HCT116 (cell line): Measurements from ENCODE around the gene ADCK1.

Experiments used
- ATF3 ChIP-seq: IDR thresholded peaks from 2 replicates; pipeline ENCODE4 v1.6.1; 2012
- CEBPB ChIP-seq: IDR thresholded peaks from 2 replicates; pipeline ENCODE4 v1.6.1; 2012; ENCODE audit warnings: low read depth
- CTCF ChIP-seq, 3 experiments: fragments of 200-600 bp in 1 of 3; sonication (generic) in 1 of 3; IDR thresholded peaks in 2 of 3; conservative IDR thresholded peaks in 1 of 3; 2 replicates each; pipeline ENCODE4 v1.5.1; 2012 to 2017; ENCODE audit warnings: low read depth in 2 of 3, low read length in 2 of 3, antibody characterized with exemption in 1 of 3, borderline replicate concordance in 1 of 3, control low read depth in 1 of 3, mild to moderate bottlenecking in 1 of 3, mixed read lengths in 1 of 3, mixed run types in 1 of 3, moderate library complexity in 1 of 3; ENCODE audit not compliant: insufficient read depth in 1 of 3
- EZH2 ChIP-seq: fragments of 200-600 bp; sonication (generic); IDR thresholded peaks from 2 replicates; pipeline ENCODE4 v1.6.1; 2017; ENCODE audit warnings: antibody characterized with exemption, mixed run types
- EZH2phosphoT487 ChIP-seq: fragments of 200-600 bp; IDR thresholded peaks from 2 replicates; pipeline ENCODE4 v1.6.1; 2018; ENCODE audit warnings: antibody characterized with exemption, borderline replicate concordance
- FOSL1 ChIP-seq: IDR thresholded peaks from 2 replicates; pipeline ENCODE4 v1.6.1; 2012; ENCODE audit warnings: low read depth
- POLR2A ChIP-seq: IDR thresholded peaks from 2 replicates; pipeline ENCODE4 v1.7.0; 2011; ENCODE audit warnings: borderline replicate concordance; ENCODE audit not compliant: insufficient read depth, insufficient read length; ENCODE audit errors: extremely low read depth
- POLR2AphosphoS5 ChIP-seq: IDR thresholded peaks from 2 replicates; pipeline ENCODE4 v1.6.1; 2011; ENCODE audit warnings: mild to moderate bottlenecking, low read depth, low read length, moderate library complexity
- RAD21 ChIP-seq: IDR thresholded peaks from 2 replicates; pipeline ENCODE4 v1.6.1; 2012; ENCODE audit warnings: low read depth, mild to moderate bottlenecking
- REST ChIP-seq: IDR thresholded peaks from 2 replicates; pipeline ENCODE4 v1.6.1; 2012; ENCODE audit warnings: low read depth
- TCF7L2 ChIP-seq: IDR thresholded peaks from 2 replicates; pipeline ENCODE4 v1.7.0; 2011; ENCODE audit warnings: borderline replicate concordance, inconsistent platforms; ENCODE audit not compliant: insufficient read depth, insufficient read length; ENCODE audit errors: extremely low read depth
- TF ChIP-seq, protein P1 (sequence below): IDR thresholded peaks from 2 replicates; pipeline ENCODE4 v1.6.1; 2012

DNA sequence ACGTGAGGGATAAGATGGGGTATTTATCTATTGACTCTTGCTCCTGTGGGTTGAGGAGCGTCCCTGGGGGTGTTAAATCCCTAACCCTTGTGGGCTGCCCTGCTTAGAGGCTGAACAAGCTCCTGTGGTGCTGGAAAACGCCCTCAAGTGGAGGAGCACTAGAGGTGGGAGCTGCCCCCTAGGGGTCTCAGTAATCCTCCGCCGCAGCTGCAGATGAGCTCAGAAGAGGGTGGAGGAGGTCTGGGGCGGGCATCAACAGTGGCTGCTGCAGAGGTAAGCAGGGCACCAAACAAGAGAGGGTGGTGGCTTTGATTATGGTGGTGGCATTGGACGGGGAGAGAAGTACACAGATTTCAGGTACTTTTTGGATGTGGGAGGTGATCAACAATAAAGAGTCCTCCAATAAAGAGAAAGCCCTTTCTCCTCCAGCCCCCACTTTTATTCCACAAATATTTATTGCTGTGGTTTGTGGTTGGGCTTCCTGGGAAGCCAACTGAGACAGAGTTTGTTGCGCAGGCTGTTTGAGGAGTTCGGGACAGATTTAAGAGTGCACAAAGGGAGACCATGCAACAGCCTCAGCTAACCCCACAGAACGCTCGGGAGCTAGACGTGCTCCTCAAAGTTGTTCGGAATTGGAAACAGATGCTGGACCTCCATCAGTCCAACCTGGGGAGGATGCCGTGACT lies 179.9 kb downstream of the ADCK1 start:
- TF ChIP-seq CTCF (IDR thresholded peaks at IDR 0.05 in 2 of 3, conservative IDR thresholded peaks at IDR 0.05 in 1 of 3; ENCODE audit: borderline replicate concordance in 1 of 3, insufficient read depth in 1 of 3, low read depth in 2 of 3, low read length in 2 of 3) = peak; percentile 22 to 28 (median 26); a peak in 3 of 6 replicates
- no peak for TF ChIP-seq FOSL1
- no peak for TF ChIP-seq EZH2phosphoT487
- no peak for TF ChIP-seq REST
- TF ChIP-seq POLR2AphosphoS5 = no peak
- TF ChIP-seq POLR2A = no peak
- TF ChIP-seq CEBPB = no peak
- TF ChIP-seq EZH2 = no peak
- peak; percentile 9; the same call in 1 of the 2 replicates for TF ChIP-seq RAD21
- TF ChIP-seq, protein P1, sequence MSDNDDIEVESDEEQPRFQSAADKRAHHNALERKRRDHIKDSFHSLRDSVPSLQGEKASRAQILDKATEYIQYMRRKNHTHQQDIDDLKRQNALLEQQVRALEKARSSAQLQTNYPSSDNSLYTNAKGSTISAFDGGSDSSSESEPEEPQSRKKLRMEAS = no peak
- no peak for TF ChIP-seq TCF7L2
- no peak for TF ChIP-seq ATF3
